KMS-11 (cell line): ENCODE data around the gene SCUBE1.

Experiments
- H2AFZ ChIP-seq: fragments of 200-600 bp; sonication (generic); 2 replicates; pipeline ENCODE4 v1.6.1; 2016; ENCODE audit warnings: antibody characterized with exemption, mixed run types, low read depth
- H3K27ac ChIP-seq: fragments of 200-600 bp; sonication (generic); 2 replicates; pipeline ENCODE4 v1.6.1; 2016; ENCODE audit warnings: mild to moderate bottlenecking, mixed run types
- H3K27me3 ChIP-seq: fragments of 200-600 bp; sonication (generic); 2 replicates; pipeline ENCODE4 v1.6.1; 2017; ENCODE audit warnings: mild to moderate bottlenecking, low read depth, mixed run types, moderate library complexity; ENCODE audit not compliant: insufficient read depth
- H3K36me3 ChIP-seq: fragments of 200-600 bp; sonication (generic); 2 replicates; pipeline ENCODE4 v1.6.1; 2017; ENCODE audit warnings: mild to moderate bottlenecking, mixed run types; ENCODE audit not compliant: insufficient read depth
- H3K4me1 ChIP-seq: fragments of 200-600 bp; sonication (generic); 2 replicates; pipeline ENCODE4 v1.6.1; 2016; ENCODE audit warnings: mild to moderate bottlenecking, low read depth, mixed run types; ENCODE audit not compliant: poor library complexity, severe bottlenecking
- H3K4me2 ChIP-seq: fragments of 200-600 bp; sonication (generic); 2 replicates; pipeline ENCODE4 v1.7.0; 2016; ENCODE audit warnings: mild to moderate bottlenecking, mixed run types
- H3K4me3 ChIP-seq: fragments of 200-600 bp; sonication (generic); IDR thresholded peaks from 2 replicates; pipeline ENCODE4 v1.6.1; 2017; ENCODE audit warnings: low read depth, low read length, mixed read lengths; ENCODE audit not compliant: insufficient read depth
- H3K79me2 ChIP-seq: fragments of 200-600 bp; sonication (generic); 2 replicates; pipeline ENCODE4 v1.6.1; 2016; ENCODE audit warnings: low read depth, mixed run types; ENCODE audit not compliant: insufficient read depth
- H3K9ac ChIP-seq: fragments of 200-600 bp; sonication (generic); 2 replicates; pipeline ENCODE4 v1.6.1; 2016; ENCODE audit warnings: mild to moderate bottlenecking, mixed run types
- H4K20me1 ChIP-seq: fragments of 200-600 bp; sonication (generic); 2 replicates; pipeline ENCODE4 v1.6.1; 2016; ENCODE audit warnings: mild to moderate bottlenecking, mixed run types; ENCODE audit not compliant: insufficient read depth
- CTCF ChIP-seq: fragments of 200-600 bp; sonication (generic); conservative IDR thresholded peaks from 2 replicates; pipeline ENCODE4 v1.6.1; 2017; ENCODE audit warnings: low read depth, mild to moderate bottlenecking, antibody characterized with exemption, low read length, moderate library complexity, mixed read lengths

The SCUBE1 gene

GRCh38 chr22:43365715-43366440 lies 22.7 kb upstream of the SCUBE1 start:
- Histone ChIP-seq H2AFZ (no peak overlapping the region), H3K27ac (no peak overlapping the region), H3K4me1 (no peaks in the 10 kb centered on the region), H4K20me1 (no peaks in the 10 kb centered on the region), H3K27me3 (peaks cover 43% of the 10 kb centered on the region; the same call in 1 of the 2 replicates), H3K79me2 (no peaks in the 10 kb centered on the region), H3K9ac (no peak overlapping the region), H3K4me2 (no peak overlapping the region), H3K36me3 (no peaks in the 10 kb centered on the region), H3K4me3 (no peak overlapping the region)
- TF ChIP-seq CTCF, result no peak

- H3K79me2 ChIP-seq, result no peaks in the 10 kb centered on the region
- H4K20me1 ChIP-seq, result no peaks in the 10 kb centered on the region
- no peak overlapping the region for H3K4me2 ChIP-seq
- no peaks in the 10 kb centered on the region for H3K4me1 ChIP-seq
- H3K27me3 ChIP-seq, result peaks cover 48% of the 10 kb centered on the region; the same call in 1 of the 2 replicates
- no peak overlapping the region for H3K4me3 ChIP-seq
- H3K27ac ChIP-seq, result no peak overlapping the region
- H3K9ac ChIP-seq, result no peak overlapping the region
- no peaks in the 10 kb centered on the region for H3K36me3 ChIP-seq
- no peak for TF ChIP-seq CTCF
- H2AFZ ChIP-seq, result no peak overlapping the region
Observed at GRCh38 chr22:43364169-43364435, 20.9 kb upstream of the SCUBE1 start.

GRCh38 chr22:43363315-43364168 lies 20.4 kb upstream of the SCUBE1 start:
- no peak for TF ChIP-seq CTCF
- H3K27ac ChIP-seq, result no peak overlapping the region
- H3K79me2 ChIP-seq, result no peaks in the 10 kb centered on the region
- no peaks in the 10 kb centered on the region for H4K20me1 ChIP-seq
- H3K4me3 ChIP-seq, result no peak overlapping the region
- H3K4me1 ChIP-seq, result no peaks in the 10 kb centered on the region
- H3K36me3 ChIP-seq, result no peaks in the 10 kb centered on the region
- no peak overlapping the region for H3K4me2 ChIP-seq
- H3K9ac ChIP-seq, result no peak overlapping the region
- peaks cover 47% of the 10 kb centered on the region; the same call in 1 of the 2 replicates for H3K27me3 ChIP-seq
- no peak overlapping the region for H2AFZ ChIP-seq

GRCh38 chr22:43360576-43360975 lies 17.4 kb upstream of the SCUBE1 start:
- Histone ChIP-seq H3K4me2 (no peak overlapping the region), H3K4me3 (no peak overlapping the region), H3K27ac (no peak overlapping the region), H3K27me3 (peaks cover 31% of the 10 kb centered on the region; the same call in 1 of the 2 replicates), H3K36me3 (no peaks in the 10 kb centered on the region), H3K79me2 (no peaks in the 10 kb centered on the region), H4K20me1 (no peaks in the 10 kb centered on the region), H2AFZ (no peak overlapping the region), H3K4me1 (no peaks in the 10 kb centered on the region), H3K9ac (no peak overlapping the region)
- TF ChIP-seq CTCF, result no peak
